Mammary microvascular endothelial cell (primary cell): Measurements from ENCODE around the gene GORASP1. TPM values are rescaled to one million over a fixed set of nuclear protein-coding genes. Genes with fewer than 3 reads are reported as not detected.

Experiments used
- total RNA-seq: library from RNA; depleted of rRNA; stranded (reverse); fragments of >200 nt; gene quantifications from 2 replicates; pipeline ENCODE4 v1.2.3, GENCODE V29; 2015

The GORASP1 gene
- 48.4 and 71.4 TPM in 2 replicates for total RNA-seq

DNA sequence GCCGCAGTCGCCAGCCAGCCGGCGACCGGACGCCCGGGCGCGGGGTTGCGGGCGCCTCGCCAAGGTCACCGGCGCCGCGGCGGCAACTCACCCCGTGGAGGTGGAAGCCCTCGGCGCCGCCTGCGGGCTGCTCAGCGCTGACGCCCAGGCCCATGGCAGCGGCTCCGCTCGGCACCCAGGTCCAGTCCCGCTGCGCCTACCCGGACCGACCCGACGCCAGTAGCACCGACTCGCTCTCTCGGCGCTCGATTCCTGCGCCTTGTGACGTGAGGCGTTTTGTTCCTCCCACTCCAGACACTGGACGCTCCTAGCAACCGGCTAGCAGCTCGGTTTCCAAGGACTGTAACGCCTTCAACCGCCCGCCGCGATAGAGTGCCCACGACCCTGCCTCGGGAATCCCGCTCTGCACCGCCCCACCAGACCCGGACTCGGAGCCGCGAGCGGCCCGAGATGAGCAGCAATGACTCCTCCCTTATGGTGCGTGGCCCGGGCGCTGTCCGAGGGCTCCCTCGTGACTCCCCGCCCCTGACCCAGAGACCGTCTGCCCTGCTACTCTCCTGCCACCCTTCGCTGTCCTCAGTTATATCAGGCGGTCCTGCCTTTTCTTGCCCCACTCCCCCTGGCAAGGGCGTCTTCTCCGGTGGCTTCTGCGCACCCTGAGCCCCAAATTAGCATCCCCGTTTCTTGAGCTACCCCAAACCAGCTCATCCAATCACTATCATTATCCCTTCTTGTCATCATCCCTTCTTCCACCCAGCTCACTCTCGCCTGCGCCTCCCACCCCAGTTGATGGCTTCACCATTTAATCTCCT lies at the start of gene GORASP1, which contains the start of gene TTC21A:
Gene GORASP1, minus strand, starts transcription at position 240 of the 812 bp plus-strand sequence. Its CDS starts 86 bp downstream, at position 154.
Gene TTC21A, plus strand, starts transcription at position 293 of the 812 bp plus-strand sequence. Its CDS starts 158 bp downstream, at position 451.

GRCh38 chr3:39051649-39052561 lies 55.5 kb downstream of the GORASP1 start, which contains the start of the genes SCN11A and WDR48:
Gene SCN11A, minus strand, starts transcription at chr3:39051944. Its CDS starts 101,582 bp downstream, at chr3:38950362.
Gene WDR48, plus strand, starts transcription at chr3:39052016. Its CDS starts 10 bp downstream, at chr3:39052026.

Other genes starting within 250 kb of the GORASP1 start
- gene SCN11A, start 55.7 kb downstream of the GORASP1 start, total RNA-seq = not detected in 2 replicates
- 18.1 and 21.2 TPM in 2 replicates for gene WDR48, start 55.6 kb downstream of the GORASP1 start, total RNA-seq
- 2.2 and 2.4 TPM in 2 replicates for gene TTC21A, start 53 bp upstream of the GORASP1 start, total RNA-seq
- 16.4 and 18.1 TPM in 2 replicates for gene CSRNP1, start 46.0 kb upstream of the GORASP1 start, total RNA-seq
- gene XIRP1, start 85.0 kb upstream of the GORASP1 start, total RNA-seq = not detected in 2 replicates
- not detected in 2 replicates for gene CX3CR1, start 172.4 kb upstream of the GORASP1 start, total RNA-seq
- not detected in 2 replicates for gene CCR8, start 222.1 kb upstream of the GORASP1 start, total RNA-seq